Thyroid gland (tissue), 4 donors: Measurements from ENCODE around the gene CILP2. TPM values are rescaled to one million over a fixed set of nuclear protein-coding genes. Genes with fewer than 3 reads are reported as not detected.

ENCODE experiments used
- DNase-seq, 2 donors: peaks; one replicate each; pipeline ENCODE4 v3.0.0-alpha.2; 2019
- H3K27ac ChIP-seq, 3 donors: fragments of 200-600 bp; sonication (generic); 1 replicate in 2 of 3; 2 replicates in 1 of 3; pipeline ENCODE4 v1.5.1; 2016 to 2019; ENCODE audit warnings: mild to moderate bottlenecking in 1 of 3, moderate library complexity in 1 of 3
- H3K27me3 ChIP-seq: fragments of 200-600 bp; sonication (generic); one replicate; pipeline ENCODE4 v1.5.1; 2019
- H3K36me3 ChIP-seq, 2 donors: fragments of 200-600 bp; sonication (generic); one replicate each; pipeline ENCODE4 v1.5.1; 2016 to 2019
- H3K4me1 ChIP-seq, 2 donors: fragments of 200-600 bp; sonication (generic); one replicate each; pipeline ENCODE4 v1.5.1; 2017 to 2019
- H3K4me3 ChIP-seq, 3 donors: fragments of 200-600 bp; sonication (generic); replicated peaks in 1 of 3; 1 replicate in 2 of 3; 2 replicates in 1 of 3; pipeline ENCODE4 v1.5.1; 2016; ENCODE audit warnings: mild to moderate bottlenecking in 1 of 3
- H3K9me3 ChIP-seq: fragments of 200-600 bp; sonication (generic); one replicate; pipeline ENCODE4 v1.5.1; 2017
- POLR2A ChIP-seq, 2 donors: fragments of 450-650 bp; IDR thresholded peaks; one replicate each; pipeline ENCODE4 v1.6.1; 2017; ENCODE audit warnings: antibody characterized with exemption in 2 of 2, mild to moderate bottlenecking in 2 of 2, moderate library complexity in 1 of 2
- WGBS, 2 donors: methylation state at CpG; one replicate each; pipeline ENCODE4 v1.1.5; 2017; 5-methylcytosine and 5-hydroxymethylcytosine counted together
- intact Hi-C: fragments of 100-400 bp; cut with DNase I; formaldehyde crosslinking; loops from one replicate; pipeline ENCODE4 v1.15.1; 2023
- total RNA-seq, 4 donors: library from RNA; depleted of rRNA; stranded (reverse); fragments of >200 nt; gene quantifications; one replicate each; pipeline ENCODE4 v1.2.3, GENCODE V29; 2016
- TF ChIP-seq, protein P1 (sequence below), 6 experiments: fragments of 200-600 bp in 3 of 6; fragments of 450-650 bp in 3 of 6; sonication (generic) in 3 of 6; IDR thresholded peaks; one replicate each; pipeline ENCODE4 v1.5.1; 2016 to 2019; ENCODE audit warnings: antibody characterized with exemption in 6 of 6, mild to moderate bottlenecking in 2 of 6, inconsistent platforms in 1 of 6, moderate library complexity in 1 of 6

CILP2 gene
- total RNA-seq, 4 donors from 2014 or later: 0.63 to 4.2 (median 2.4) TPM

DNA sequence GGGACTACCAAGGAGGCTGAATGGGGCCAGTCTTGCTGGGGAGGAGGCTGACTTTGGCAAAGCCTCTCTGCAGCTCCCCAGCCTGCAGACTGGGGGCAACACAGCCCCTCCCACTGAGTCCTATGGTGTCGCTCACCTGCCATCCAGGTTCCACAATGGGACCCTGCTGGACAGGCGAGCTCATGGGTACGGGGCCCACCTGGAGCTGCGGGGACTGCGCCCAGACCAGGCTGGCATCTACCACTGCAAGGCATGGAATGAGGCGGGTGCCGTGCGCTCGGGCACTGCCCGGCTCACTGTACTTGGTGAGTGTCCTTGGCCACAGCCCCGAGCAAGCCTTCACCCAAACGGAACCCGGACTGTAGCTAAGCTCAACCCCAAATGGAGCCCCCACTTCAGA, 5.0 kb downstream of the CILP2 start:
- no peaks in the 10 kb centered on the region for H3K27me3 ChIP-seq
- peaks cover 20 to 23% of the 10 kb centered on the region in 2 donors for H3K4me1 ChIP-seq
- H3K4me3 ChIP-seq: no peak overlapping the region
- H3K36me3 ChIP-seq: no peaks in the 10 kb centered on the region
- WGBS, 2 donors: 89 to 93% methylated on average over 3 to 12 of the region's 13 CpGs
- no peaks in the 10 kb centered on the region for H3K9me3 ChIP-seq
- TF ChIP-seq, protein P1, sequence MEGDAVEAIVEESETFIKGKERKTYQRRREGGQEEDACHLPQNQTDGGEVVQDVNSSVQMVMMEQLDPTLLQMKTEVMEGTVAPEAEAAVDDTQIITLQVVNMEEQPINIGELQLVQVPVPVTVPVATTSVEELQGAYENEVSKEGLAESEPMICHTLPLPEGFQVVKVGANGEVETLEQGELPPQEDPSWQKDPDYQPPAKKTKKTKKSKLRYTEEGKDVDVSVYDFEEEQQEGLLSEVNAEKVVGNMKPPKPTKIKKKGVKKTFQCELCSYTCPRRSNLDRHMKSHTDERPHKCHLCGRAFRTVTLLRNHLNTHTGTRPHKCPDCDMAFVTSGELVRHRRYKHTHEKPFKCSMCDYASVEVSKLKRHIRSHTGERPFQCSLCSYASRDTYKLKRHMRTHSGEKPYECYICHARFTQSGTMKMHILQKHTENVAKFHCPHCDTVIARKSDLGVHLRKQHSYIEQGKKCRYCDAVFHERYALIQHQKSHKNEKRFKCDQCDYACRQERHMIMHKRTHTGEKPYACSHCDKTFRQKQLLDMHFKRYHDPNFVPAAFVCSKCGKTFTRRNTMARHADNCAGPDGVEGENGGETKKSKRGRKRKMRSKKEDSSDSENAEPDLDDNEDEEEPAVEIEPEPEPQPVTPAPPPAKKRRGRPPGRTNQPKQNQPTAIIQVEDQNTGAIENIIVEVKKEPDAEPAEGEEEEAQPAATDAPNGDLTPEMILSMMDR (IDR thresholded peaks at IDR 0.05): no peak
- no peak for TF ChIP-seq POLR2A (IDR thresholded peaks at IDR 0.05)
- intact Hi-C loops: no loop called here
- H3K27ac ChIP-seq: no peak overlapping the region
- DNase-seq: no peak

DNA sequence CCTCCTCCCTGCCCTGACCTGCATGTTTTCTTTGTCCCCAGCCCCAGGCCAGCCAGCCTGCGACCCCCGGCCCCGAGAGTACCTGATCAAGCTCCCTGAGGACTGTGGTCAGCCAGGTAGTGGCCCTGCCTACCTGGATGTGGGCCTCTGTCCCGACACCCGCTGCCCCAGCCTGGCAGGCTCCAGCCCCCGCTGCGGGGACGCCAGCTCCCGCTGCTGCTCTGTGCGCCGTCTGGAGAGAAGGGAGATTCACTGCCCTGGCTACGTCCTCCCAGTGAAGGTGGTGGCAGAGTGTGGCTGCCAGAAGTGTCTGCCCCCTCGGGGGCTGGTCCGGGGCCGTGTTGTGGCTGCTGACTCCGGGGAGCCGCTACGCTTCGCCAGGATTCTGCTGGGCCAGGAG, 5.6 kb downstream of the CILP2 start:
- H3K36me3 ChIP-seq: no peaks in the 10 kb centered on the region
- DNase-seq: no peak
- H3K4me1 ChIP-seq: peaks cover 15 to 18% of the 10 kb centered on the region in 2 donors
- intact Hi-C loops: no loop called here
- no peaks in the 10 kb centered on the region for H3K9me3 ChIP-seq
- H3K27me3 ChIP-seq: no peaks in the 10 kb centered on the region
- WGBS, 2 donors: 89 to 99% methylated on average over 11 to 18 of the region's 19 CpGs
- no peak for TF ChIP-seq POLR2A (IDR thresholded peaks at IDR 0.05)
- TF ChIP-seq, protein P1 (IDR thresholded peaks at IDR 0.05): no peak
- no peak overlapping the region for H3K27ac ChIP-seq
- no peak overlapping the region for H3K4me3 ChIP-seq

DNA sequence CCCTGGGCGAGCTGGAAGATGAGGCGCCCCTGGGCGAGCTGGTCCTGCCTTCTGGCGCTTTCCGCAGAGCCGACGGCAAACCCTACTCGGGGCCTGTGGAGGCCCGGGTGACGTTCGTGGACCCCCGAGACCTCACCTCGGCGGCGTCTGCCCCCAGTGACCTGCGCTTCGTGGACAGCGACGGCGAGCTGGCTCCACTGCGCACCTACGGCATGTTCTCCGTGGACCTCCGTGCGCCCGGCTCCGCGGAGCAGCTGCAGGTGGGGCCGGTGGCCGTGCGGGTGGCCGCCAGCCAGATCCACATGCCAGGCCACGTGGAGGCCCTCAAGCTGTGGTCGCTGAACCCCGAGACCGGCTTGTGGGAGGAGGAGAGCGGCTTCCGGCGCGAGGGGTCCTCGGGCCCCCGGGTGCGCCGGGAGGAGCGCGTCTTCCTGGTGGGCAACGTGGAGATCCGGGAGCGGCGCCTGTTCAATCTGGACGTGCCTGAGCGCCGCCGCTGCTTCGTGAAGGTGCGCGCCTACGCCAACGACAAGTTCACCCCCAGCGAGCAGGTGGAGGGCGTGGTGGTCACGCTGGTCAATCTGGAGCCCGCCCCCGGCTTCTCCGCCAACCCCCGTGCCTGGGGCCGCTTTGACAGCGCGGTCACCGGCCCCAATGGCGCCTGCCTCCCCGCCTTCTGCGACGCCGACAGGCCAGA, 6.3 kb downstream of the CILP2 start:
- Histone ChIP-seq H3K4me3 (no peak overlapping the region), H3K27ac (no peak overlapping the region), H3K4me1 (peaks cover 12 to 14% of the 10 kb centered on the region in 2 donors), H3K9me3 (no peaks in the 10 kb centered on the region), H3K27me3 (no peaks in the 10 kb centered on the region), H3K36me3 (no peaks in the 10 kb centered on the region)
- intact Hi-C loops: no loop called here
- DNase-seq: no peak
- whole genome bisulfite sequencing, 2 donors: 87 to 92% methylated on average over 37 to 62 of the region's 75 CpGs
- TF ChIP-seq POLR2A (IDR thresholded peaks at IDR 0.05): no peak

DNA sequence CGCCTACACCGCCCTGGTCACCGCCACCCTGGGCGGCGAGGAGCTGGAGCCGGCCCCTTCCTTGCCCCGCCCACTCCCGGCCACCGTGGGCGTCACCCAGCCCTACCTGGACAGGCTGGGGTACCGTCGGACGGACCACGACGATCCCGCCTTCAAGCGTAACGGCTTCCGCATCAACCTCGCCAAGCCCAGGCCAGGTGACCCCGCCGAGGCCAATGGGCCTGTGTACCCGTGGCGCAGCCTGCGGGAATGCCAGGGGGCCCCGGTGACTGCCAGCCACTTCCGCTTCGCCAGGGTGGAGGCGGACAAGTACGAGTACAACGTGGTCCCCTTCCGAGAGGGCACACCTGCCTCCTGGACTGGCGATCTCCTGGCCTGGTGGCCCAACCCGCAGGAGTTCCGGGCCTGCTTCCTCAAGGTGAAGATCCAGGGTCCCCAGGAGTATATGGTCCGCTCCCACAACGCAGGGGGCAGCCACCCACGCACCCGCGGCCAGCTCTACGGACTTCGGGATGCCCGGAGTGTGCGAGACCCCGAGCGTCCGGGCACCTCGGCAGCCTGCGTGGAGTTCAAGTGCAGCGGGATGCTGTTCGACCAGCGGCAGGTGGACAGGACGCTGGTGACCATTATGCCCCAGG, 7.0 kb downstream of the CILP2 start:
- TF ChIP-seq POLR2A (IDR thresholded peaks at IDR 0.05): no peak
- TF ChIP-seq, protein P1 (IDR thresholded peaks at IDR 0.05): no peak
- intact Hi-C loops: no loop called here
- H3K27ac ChIP-seq: no peak overlapping the region
- no peaks in the 10 kb centered on the region for H3K36me3 ChIP-seq
- no peaks in the 10 kb centered on the region for H3K9me3 ChIP-seq
- H3K4me1 ChIP-seq: peaks cover 10 to 13% of the 10 kb centered on the region in 2 donors
- DNase-seq: no peak
- 88% methylated on average over 43 of the region's 53 CpGs; no CpG with 5 or more reads in 1 of the 2 donors for WGBS, 2 donors
- H3K27me3 ChIP-seq: no peaks in the 10 kb centered on the region
- H3K4me3 ChIP-seq: no peak overlapping the region

DNA sequence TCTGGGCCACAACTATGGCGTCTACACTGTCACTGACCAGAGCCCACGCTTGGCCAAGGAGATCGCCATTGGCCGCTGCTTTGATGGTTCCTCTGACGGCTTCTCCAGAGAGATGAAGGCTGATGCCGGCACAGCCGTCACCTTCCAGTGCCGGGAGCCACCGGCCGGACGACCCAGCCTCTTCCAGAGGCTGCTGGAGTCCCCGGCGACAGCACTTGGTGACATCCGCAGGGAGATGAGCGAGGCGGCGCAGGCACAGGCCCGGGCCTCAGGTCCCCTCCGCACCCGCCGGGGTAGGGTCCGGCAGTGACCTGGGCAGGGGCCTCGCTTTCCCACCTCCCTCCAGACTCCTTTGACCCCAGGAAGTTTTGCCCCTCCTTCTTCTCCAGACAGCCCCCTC, 7.6 kb downstream of the CILP2 start:
- Histone ChIP-seq H3K27ac (no peak overlapping the region), H3K4me1 (peaks cover 5 to 7% of the 10 kb centered on the region in 2 donors), H3K9me3 (no peaks in the 10 kb centered on the region), H3K36me3 (no peaks in the 10 kb centered on the region), H3K4me3 (no peak overlapping the region), H3K27me3 (no peaks in the 10 kb centered on the region)
- intact Hi-C loops: no loop called here
- 92 to 97% methylated on average over 6 to 17 of the region's 23 CpGs for WGBS, 2 donors
- no peak for DNase-seq
- TF ChIP-seq POLR2A (IDR thresholded peaks at IDR 0.05): no peak
- TF ChIP-seq, protein P1 (IDR thresholded peaks at IDR 0.05): no peak
